B cell (primary cell): Measurements from ENCODE around the gene SEMA4C. TPM values are rescaled to one million over a fixed set of nuclear protein-coding genes. Genes with fewer than 3 reads are reported as not detected.

Experiments
- ATAC-seq: fragments of 200-7000 bp; cut with Tn5 transposase; one replicate; pipeline ENCODE4 v1.10.0; 2021; ENCODE audit warnings: low read depth, mild to moderate bottlenecking, moderate number of reproducible peaks, moderate library complexity
- CTCF ChIA-PET: fragments of 350-600 bp; sonication (Branson Sonifier 250); formaldehyde crosslinking; loops from one replicate; lab custom pipeline; 2021; ENCODE audit warnings: antibody characterized with exemption, inconsistent platforms; lab: Charles Lee
- POLR2A ChIA-PET: fragments of 350-600 bp; sonication (Branson Sonifier 250); formaldehyde crosslinking; loops from one replicate; lab custom pipeline; 2021; ENCODE audit warnings: antibody characterized with exemption; lab: Charles Lee
- DNase-seq: peaks from one replicate; pipeline ENCODE4 v3.0.0; 2013
- H2AFZ ChIP-seq: 2 replicates; pipeline ENCODE4 v1.6.1; 2012; ENCODE audit warnings: mild to moderate bottlenecking, low read depth, low read length; ENCODE audit not compliant: insufficient read depth, poor library complexity, severe bottlenecking
- H3K27ac ChIP-seq, 2 donors: 1 replicate in 1 of 2; 2 replicates in 1 of 2; pipeline ENCODE4 v1.5.1; 2012 to 2013; ENCODE audit warnings: low read length in 2 of 2, mild to moderate bottlenecking in 2 of 2, moderate library complexity in 1 of 2
- H3K27me3 ChIP-seq, 4 experiments: fragments of 200-600 bp in 1 of 4; sonication (generic) in 1 of 4; replicated peaks in 1 of 4; 1 replicate in 2 of 4; 2 replicates in 2 of 4; pipeline versions ENCODE4 v1.6.1 to v1.7.0; 2013 to 2016; ENCODE audit warnings: low read length in 3 of 4, mild to moderate bottlenecking in 2 of 4, mixed read lengths in 1 of 4, moderate library complexity in 1 of 4; ENCODE audit not compliant: insufficient read depth in 4 of 4, control insufficient read depth in 3 of 4; ENCODE audit errors: control extremely low read depth in 1 of 4
- H3K36me3 ChIP-seq, 2 experiments: replicated peaks in 1 of 2; 1 replicate in 1 of 2; 2 replicates in 1 of 2; pipeline versions ENCODE4 v1.6.1 to v1.7.1; 2013; ENCODE audit warnings: low read length in 1 of 2; ENCODE audit not compliant: insufficient read depth in 2 of 2, control insufficient read depth in 1 of 2; ENCODE audit errors: control extremely low read depth in 1 of 2, extremely low read depth in 1 of 2
- H3K4me1 ChIP-seq, 2 donors: fragments of 200-600 bp in 1 of 2; sonication (generic) in 1 of 2; 1 replicate in 1 of 2; 2 replicates in 1 of 2; pipeline versions ENCODE4 v1.5.1 to v1.6.1; 2013 to 2017; ENCODE audit warnings: low read length in 2 of 2; ENCODE audit not compliant: control insufficient read depth in 2 of 2, insufficient read depth in 2 of 2
- H3K4me2 ChIP-seq: replicated peaks from 2 replicates; pipeline ENCODE3; 2012; ENCODE audit warnings: mild to moderate bottlenecking, low read depth, low read length; ENCODE audit not compliant: poor library complexity, severe bottlenecking
- H3K4me3 ChIP-seq, 5 experiments: fragments of 200-600 bp in 1 of 5; sonication (generic) in 1 of 5; 1 replicate in 3 of 5; 2 replicates in 2 of 5; pipeline versions ENCODE4 v1.5.1 to v1.7.0; 2011 to 2016; ENCODE audit warnings: low read length in 4 of 5, mild to moderate bottlenecking in 4 of 5, low read depth in 2 of 5, control low read depth in 1 of 5, moderate library complexity in 1 of 5; ENCODE audit not compliant: insufficient read depth in 1 of 5; ENCODE audit errors: control extremely low read depth in 1 of 5, extremely low read depth in 1 of 5
- H3K79me2 ChIP-seq: fragments of 200-600 bp; sonication (generic); one replicate; pipeline ENCODE4 v1.6.0; 2016; ENCODE audit warnings: low read length; ENCODE audit not compliant: control insufficient read depth, insufficient read depth
- H3K9ac ChIP-seq: fragments of 200-600 bp; sonication (generic); 2 replicates; pipeline ENCODE4 v1.6.1; 2017; ENCODE audit warnings: mild to moderate bottlenecking, low read length, moderate library complexity
- H3K9me3 ChIP-seq, 3 donors: one replicate each; pipeline versions ENCODE4 v1.6.1 to v1.7.1; 2013; ENCODE audit warnings: low read length in 2 of 3; ENCODE audit not compliant: control insufficient read depth in 2 of 3, insufficient read depth in 1 of 3; ENCODE audit errors: control extremely low read depth in 1 of 3
- H4K20me1 ChIP-seq: 2 replicates; pipeline ENCODE4 v1.6.0; 2012; ENCODE audit warnings: mild to moderate bottlenecking, low read length; ENCODE audit not compliant: insufficient read depth, control insufficient read depth, poor library complexity, severe bottlenecking
- H3K27ac Mint-ChIP-seq: one replicate; pipeline ENCODE4 v1.8.0; 2021; ENCODE audit warnings: mixed read lengths
- H3K27me3 Mint-ChIP-seq: one replicate; pipeline ENCODE4 v1.8.0; 2021; ENCODE audit warnings: mixed read lengths
- H3K4me1 Mint-ChIP-seq: one replicate; pipeline ENCODE4 v1.8.0; 2021; ENCODE audit warnings: mixed read lengths
- H3K4me3 Mint-ChIP-seq: one replicate; pipeline ENCODE4 v1.8.0; 2021; ENCODE audit warnings: mixed read lengths
- H3K9me3 Mint-ChIP-seq: one replicate; pipeline ENCODE4 v1.8.0; 2022; ENCODE audit warnings: mixed read lengths; ENCODE audit not compliant: insufficient read depth
- CTCF ChIP-seq: fragments of 200-600 bp; IDR thresholded peaks from one replicate; pipeline ENCODE4 v1.8.0; 2022; ENCODE audit warnings: antibody characterized with exemption, mild to moderate bottlenecking
- EZH2 ChIP-seq: IDR thresholded peaks from 2 replicates; pipeline ENCODE4 v1.6.1; 2012; ENCODE audit warnings: borderline replicate concordance, low read depth, mild to moderate bottlenecking, moderate library complexity, low read length; ENCODE audit not compliant: insufficient read depth, poor library complexity, severe bottlenecking
- WGBS: methylation state at CpG from one replicate; pipeline ENCODE4 v1.1.5; 2013; ENCODE audit warnings: missing lambda C conversion rate; ENCODE audit not compliant: insufficient coverage; 5-methylcytosine and 5-hydroxymethylcytosine counted together
- intact Hi-C: fragments of 100-400 bp; cut with micrococcal nuclease; formaldehyde crosslinking; loops from one replicate; pipeline ENCODE4 v1.10.0; 2022
- polyA plus RNA-seq: library from polyadenylated mRNA; depleted of rRNA; stranded (reverse); fragments of >200 nt; gene quantifications from 2 replicates; pipeline ENCODE4 v1.2.3, GENCODE V29; 2012
- total RNA-seq, 2 donors: library from RNA; stranded (reverse); fragments of 120-200 nt in 1 of 2; gene quantifications; 1 replicate in 1 of 2; 2 replicates in 1 of 2; pipeline versions ENCODE4 v1.2.3 to v1.2.4, GENCODE V29; 2013 to 2022

SEMA4C gene
- total and polyA plus RNA-seq, 2 donors (not counting 1 experiment from before 2014, with no cell fraction given): 0.28 to 0.94 TPM

DNA sequence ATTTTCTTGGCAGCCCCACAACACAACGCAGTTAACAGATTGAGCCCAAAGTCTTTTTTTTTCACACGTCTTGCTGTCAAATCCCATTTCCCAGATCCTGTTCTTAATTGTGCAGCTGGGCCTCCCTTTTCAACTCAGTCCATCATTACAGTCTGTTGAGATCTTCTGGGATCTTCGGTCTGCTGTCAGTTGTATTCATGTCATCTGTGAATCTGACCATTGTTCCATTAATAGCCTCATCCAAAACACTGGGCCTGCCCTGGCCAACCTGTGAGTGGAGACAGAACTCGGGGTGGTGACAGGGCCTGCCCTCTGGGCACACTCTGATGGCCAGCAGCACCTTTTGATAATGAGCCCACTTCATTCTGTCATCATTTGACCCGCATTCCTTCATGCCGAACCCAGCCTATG lies 39.7 kb upstream of the SEMA4C start:
- Histone ChIP-seq H3K4me1 (peaks cover 16 to 18% of the 10 kb centered on the region in 2 donors), H3K79me2 (no peaks in the 10 kb centered on the region), H3K27ac (no peak overlapping the region), H3K36me3 (no peaks in the 10 kb centered on the region), H4K20me1 (no peaks in the 10 kb centered on the region), H3K9me3 (no peaks in the 10 kb centered on the region), H3K27me3 (no peaks in the 10 kb centered on the region), H3K9ac (no peak overlapping the region), H2AFZ (no peak overlapping the region), H3K4me2 (no peak overlapping the region), H3K4me3 (no peak overlapping the region)
- peak overlapping the region; percentile 16 for H3K27ac Mint-ChIP-seq
- POLR2A ChIA-PET: no interaction called here
- H3K9me3 Mint-ChIP-seq: no peaks in the 10 kb centered on the region
- H3K4me3 Mint-ChIP-seq: no peak overlapping the region
- 93% methylated on average over 4 of the region's 6 CpGs for WGBS
- ATAC-seq: no peak
- intact Hi-C loops: no loop called here
- TF ChIP-seq CTCF (no peak), EZH2 (no peak)
- peaks cover 20% of the 10 kb centered on the region for H3K4me1 Mint-ChIP-seq
- DNase-seq: no peak
- CTCF ChIA-PET: no interaction called here
- H3K27me3 Mint-ChIP-seq: no peaks in the 10 kb centered on the region

- Histone ChIP-seq H4K20me1 (no peaks in the 10 kb centered on the region), H3K27me3 (no peaks in the 10 kb centered on the region), H3K9ac (no peak overlapping the region), H3K4me3 (no peak overlapping the region), H3K4me2 (no peak overlapping the region), H3K36me3 (no peaks in the 10 kb centered on the region), H3K79me2 (no peaks in the 10 kb centered on the region), H3K27ac (no peak overlapping the region), H2AFZ (no peak overlapping the region), H3K9me3 (no peaks in the 10 kb centered on the region), H3K4me1 (no peaks in the 10 kb centered on the region)
- WGBS: 93% methylated on average over 18 of the region's 21 CpGs
- DNase-seq: no peak
- CTCF ChIA-PET: no interaction called here
- no peak for ATAC-seq
- H3K27me3 Mint-ChIP-seq: no peaks in the 10 kb centered on the region
- TF ChIP-seq EZH2 (no peak), CTCF (no peak)
- H3K27ac Mint-ChIP-seq: no peak overlapping the region
- POLR2A ChIA-PET: no interaction called here
- intact Hi-C loops: no loop called here
- H3K9me3 Mint-ChIP-seq: no peaks in the 10 kb centered on the region
- no peak overlapping the region for H3K4me3 Mint-ChIP-seq
- peaks cover 5% of the 10 kb centered on the region for H3K4me1 Mint-ChIP-seq
Measured at GRCh38 chr2:96907115-96908041, 37.5 kb upstream of the SEMA4C start.
